LoVo (cell line): ENCODE measurements around the gene CLEC2A.
"Not testable (repeated sequence)": the region's sequence is repeated elsewhere in the genome, so short reads cannot be mapped to it uniquely, and the experiment has no call there.

Experiments used
- DNase-seq: peaks from one replicate; pipeline ENCODE4 v3.0.0-alpha.2; 2016; ENCODE audit warnings: low spot score

The CLEC2A gene

GRCh38 chr12:9881246-9881645 lies 50.9 kb downstream of the CLEC2A start, which contains the start of gene KLRF2:
KLRF2 (plus strand) TSS chr12:9881489; CDS start chr12:9881596, 107 bp downstream.
- no peak for DNase-seq

DNA sequence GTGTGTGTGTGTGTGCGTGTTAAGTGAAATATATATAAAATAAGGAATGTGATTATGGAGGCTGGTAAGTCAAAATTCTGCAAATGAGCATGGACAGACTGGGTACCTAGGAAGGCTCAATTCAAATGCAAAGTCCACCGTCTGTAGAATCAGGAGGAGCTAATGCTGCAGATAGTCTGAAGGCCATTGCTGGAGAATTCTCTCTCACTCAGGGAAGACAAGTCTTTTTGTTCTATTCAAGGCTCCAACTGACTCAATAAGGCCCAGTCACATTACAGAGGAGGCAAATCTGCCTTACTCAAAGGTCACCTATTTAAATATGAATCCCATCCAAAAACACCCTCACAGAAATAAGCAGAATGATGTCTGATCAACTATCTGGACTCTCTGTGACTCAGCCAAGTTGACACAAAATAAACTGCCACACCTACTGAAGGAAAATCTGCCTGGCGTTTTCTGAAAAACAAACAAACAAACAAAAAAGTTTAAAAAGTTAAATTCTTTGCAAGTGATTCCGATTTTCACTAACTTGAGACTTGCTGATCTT lies 51.6 kb downstream of the CLEC2A start:
- no peak for DNase-seq

DNA sequence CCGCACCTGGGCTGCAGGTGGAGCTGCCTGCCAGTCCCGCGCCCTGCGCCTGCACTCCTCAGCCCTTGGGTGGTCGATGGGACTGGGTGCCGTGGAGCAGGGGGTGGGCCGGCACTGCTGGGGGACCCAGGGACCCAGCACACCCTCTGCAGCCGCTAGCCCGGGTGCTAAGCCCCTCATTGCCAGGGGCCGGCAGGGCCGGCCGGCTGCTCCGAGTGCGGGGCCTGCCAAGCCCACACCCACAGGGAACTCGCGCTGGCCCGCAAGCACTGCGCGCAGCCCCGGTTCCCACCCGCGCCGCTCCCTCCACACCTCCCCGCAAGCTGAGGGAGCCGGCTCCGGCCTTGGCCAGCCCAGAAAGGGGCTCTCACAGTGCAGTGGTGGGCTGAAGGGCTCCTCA lies 56.0 kb downstream of the CLEC2A start:
- DNase-seq: not testable (repeated sequence)

GRCh38 chr12:9872742-9873141 lies 59.4 kb downstream of the CLEC2A start:
- no peak for DNase-seq

GRCh38 chr12:9872162-9872561 lies 60.0 kb downstream of the CLEC2A start:
- DNase-seq: no peak

DNA sequence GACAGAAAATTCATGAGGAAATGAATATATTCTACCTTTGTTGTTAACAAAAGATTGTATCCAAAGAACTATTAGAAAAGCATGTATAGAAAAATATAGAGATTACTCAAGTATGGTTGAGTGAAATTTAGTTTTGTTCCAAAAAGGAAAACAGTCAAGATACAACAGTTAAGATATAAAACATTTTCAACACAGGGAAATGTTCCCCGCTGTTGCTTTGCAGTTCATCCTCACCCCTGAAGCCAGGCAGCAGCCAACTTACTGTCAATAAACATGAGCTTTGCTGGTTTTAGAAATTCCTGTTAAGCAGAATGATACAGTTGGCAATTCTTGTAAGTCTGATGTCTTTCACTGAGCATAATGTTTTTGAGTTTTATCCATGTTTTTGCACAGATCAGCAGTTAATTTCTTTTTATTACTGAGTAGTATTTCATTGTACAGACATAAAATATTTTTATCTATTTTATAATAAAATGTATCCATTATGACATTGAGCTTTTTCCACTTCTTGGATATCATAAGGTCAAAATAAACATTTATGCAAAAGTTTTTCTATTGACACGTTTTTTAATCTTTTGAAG lies 61.8 kb downstream of the CLEC2A start:
- DNase-seq: no peak

DNA sequence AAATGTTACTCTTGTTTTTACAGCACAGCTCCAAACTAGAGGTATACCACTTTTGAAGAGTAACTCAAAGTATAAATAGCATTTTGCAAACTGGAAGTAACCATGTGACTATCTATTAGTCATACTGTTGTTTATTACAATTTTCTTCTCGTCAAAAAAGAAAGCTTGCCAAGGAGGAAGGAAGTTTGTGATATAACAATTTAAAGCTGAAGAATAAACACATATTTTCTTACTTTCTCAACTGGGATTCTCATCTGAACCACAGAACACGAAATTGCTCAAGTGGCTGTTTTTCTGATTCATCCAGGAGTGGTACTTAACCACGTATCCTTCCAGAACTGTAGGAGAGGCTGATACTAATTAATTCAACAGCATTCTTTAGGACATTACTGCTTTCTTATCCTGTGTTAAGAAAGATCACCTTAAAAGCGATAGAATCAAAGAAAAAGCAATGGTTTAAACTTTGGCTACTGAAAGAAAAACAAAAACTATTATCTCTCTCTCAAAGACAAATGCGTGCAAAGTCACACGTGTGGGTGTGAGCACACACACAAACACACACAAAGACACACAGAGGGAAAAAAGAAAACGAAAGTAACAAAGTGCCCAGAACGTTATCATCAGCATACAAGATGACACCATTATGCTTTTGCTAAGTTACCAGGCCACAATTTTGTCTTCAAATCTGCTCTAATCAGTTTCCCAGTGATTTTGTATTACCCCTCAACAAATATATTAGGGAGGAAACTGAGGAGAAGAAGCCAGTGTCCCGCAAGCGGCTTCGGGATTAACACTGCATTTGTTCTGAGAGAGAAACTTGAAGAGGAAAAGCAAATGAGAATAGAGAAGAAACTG lies 62.6 kb downstream of the CLEC2A start, which contains the start of gene CLEC2B:
Gene CLEC2B, minus strand, starts transcription at position 48 of the 855 bp plus-strand sequence.
- peak; percentile 62 for DNase-seq

DNA sequence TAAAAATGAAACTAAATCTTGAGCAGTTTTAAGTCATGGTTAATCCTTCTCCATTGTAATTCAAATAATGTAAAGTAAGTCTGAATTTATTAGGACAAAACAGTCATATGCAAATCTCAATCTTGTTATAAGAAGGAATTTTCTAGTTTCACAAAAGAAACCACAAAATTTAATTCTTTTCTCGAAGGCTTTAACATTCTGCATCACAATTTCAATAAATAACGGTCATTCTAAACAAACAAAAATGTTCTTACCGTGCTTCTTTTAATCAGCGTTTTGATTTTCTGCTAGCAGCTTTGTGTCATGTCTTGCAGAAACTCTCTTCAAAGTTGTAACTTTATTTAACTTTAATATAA lies 63.2 kb downstream of the CLEC2A start:
- no peak for DNase-seq

DNA sequence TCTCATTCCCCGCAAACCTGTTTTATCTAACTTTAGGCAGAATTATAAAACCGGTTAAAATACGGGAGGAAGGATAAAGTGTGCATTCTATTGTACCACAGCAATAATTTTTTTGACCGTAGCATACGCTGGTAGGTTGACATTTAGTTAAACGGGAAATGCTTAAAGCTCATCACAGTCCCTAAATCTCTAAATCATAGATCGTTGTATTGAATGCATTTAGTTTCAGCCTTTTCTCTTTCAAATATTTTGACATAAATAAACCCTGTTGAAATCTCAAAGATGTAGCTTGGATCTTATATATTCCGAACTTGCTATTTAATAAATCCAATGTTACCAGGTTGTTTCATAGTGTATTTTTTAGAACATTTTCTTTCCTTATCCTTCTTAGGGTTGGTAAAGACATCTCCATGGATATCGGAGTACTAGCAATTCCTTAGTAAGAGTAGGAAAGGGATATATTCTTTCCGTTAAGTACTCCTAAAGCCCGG lies 63.8 kb downstream of the CLEC2A start:
- DNase-seq: no peak

DNA sequence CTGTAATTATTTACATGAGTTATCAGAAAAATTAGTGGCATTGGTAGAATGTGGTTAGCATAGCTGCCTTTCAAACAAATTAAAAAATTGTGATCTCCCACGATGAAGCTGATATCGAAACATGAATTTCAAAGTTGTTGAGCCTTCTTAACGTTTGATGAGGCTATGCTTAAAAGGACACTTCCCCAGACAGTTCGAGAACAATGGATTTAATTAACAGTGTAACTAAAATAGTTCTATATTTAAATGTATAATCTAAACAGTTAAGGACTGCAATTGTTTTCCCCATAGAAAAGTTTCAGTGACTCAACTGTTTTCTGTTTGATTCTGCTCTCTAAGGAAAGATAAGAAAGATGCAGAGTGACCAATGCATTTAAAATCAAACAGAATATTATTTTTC lies 64.6 kb downstream of the CLEC2A start:
- DNase-seq: no peak

DNA sequence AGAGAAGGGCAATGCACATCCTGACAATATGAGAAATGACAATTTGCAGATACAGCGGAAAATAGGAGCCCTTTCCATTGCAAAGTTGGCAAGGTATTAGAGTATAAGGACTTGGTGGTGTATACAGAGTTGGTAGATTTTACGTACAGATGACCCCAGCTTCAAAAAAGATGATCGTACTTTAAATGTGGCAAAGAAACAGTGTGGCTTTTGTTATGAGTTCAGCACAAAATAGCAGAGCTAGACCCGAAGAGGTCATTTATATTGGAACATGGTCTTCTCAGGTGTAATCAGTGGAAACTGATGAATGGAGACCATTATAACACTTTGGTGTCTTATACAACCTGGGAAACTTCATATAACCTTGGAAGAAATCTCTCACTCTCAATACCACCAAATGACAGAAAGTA lies 65.3 kb downstream of the CLEC2A start:
- DNase-seq: no peak

DNA sequence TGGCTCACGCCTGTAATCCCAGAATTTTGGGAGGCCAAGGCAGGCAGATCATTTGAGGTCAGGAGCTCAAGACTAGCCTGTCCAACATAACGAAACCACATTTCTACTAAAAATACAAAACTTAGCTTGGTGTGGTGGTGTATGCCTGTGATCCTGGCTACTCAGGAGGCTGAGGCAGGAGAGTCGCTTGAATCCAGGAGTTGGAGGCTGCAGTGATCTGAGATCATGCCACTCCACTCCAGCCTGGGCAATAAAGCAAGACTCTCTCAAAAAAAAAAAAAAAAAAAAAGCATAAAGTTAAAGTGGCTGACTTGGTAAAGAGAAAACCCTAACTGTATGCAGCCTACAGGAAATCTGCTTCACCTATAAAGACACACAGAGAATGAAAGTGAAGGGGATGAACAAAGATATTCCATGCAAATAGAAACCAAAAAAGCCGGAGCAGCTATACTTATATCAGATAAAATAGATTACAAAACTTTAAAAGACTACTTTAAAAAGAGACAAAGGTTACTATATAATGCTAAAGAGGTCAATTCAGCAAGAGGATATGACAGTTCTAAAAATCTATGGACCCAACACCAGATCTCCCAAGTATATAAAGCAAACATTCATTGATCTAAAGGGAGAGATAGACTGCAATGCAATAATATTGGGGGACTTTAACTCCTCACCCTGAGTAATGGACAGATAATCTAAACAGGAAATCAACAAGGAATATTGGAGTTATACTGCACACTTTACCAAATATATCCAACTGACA lies 67.1 kb downstream of the CLEC2A start:
- DNase-seq: no peak
